HG03520 (cell line): ENCODE results near the gene ZNF280A.

Experiments
- ATAC-seq: cut with Tn5 transposase; IDR thresholded peaks from one replicate; pipeline ENCODE4 v1.9.1; 2021; ENCODE audit warnings: mild to moderate bottlenecking, moderate library complexity; ENCODE audit not compliant: unreplicated experiment

ZNF280A gene

GRCh38 chr22:22520020-22520656 lies at the start of gene ZNF280A:
Gene ZNF280A (minus strand): TSS chr22:22520270. CDS start chr22:22515630, 4,640 bp downstream.
- no peak for ATAC-seq

- no peak for ATAC-seq
These were observed 49.1 kb upstream of the ZNF280A start for GRCh38 chr22:22569218-22569617.

GRCh38 chr22:22565981-22566380 lies 45.9 kb upstream of the ZNF280A start:
- ATAC-seq, result no peak

GRCh38 chr22:22558972-22559603 lies 39.0 kb upstream of the ZNF280A start, which contains the start of gene PRAME:
Gene PRAME (minus strand): TSS chr22:22559265. CDS start chr22:22556832, 2,433 bp downstream.
- no peak for ATAC-seq

- no peak for ATAC-seq
These were observed 38.3 kb upstream of the ZNF280A start for GRCh38 chr22:22558071-22558971.

- no peak for ATAC-seq
These were observed 37.2 kb upstream of the ZNF280A start for GRCh38 chr22:22556995-22557925.

- ATAC-seq, result no peak
These were observed 36.5 kb upstream of the ZNF280A start for GRCh38 chr22:22556578-22556977.

GRCh38 chr22:22555596-22555995 lies 35.5 kb upstream of the ZNF280A start:
- no peak for ATAC-seq

GRCh38 chr22:22554587-22555284 lies 34.7 kb upstream of the ZNF280A start:
- no peak for ATAC-seq

- ATAC-seq, result no peak
These were observed 33.9 kb upstream of the ZNF280A start for GRCh38 chr22:22553735-22554586.

- no peak for ATAC-seq
These were observed 33.1 kb upstream of the ZNF280A start for GRCh38 chr22:22553141-22553540.

- ATAC-seq, result no peak
These were observed 32.6 kb upstream of the ZNF280A start for GRCh38 chr22:22552630-22553029.

GRCh38 chr22:22550789-22551434 lies 30.8 kb upstream of the ZNF280A start:
- no peak for ATAC-seq

- ATAC-seq, result no peak
These were observed 28.8 kb upstream of the ZNF280A start for GRCh38 chr22:22548910-22549309.

- ATAC-seq, result no peak
These were observed 28.2 kb upstream of the ZNF280A start for GRCh38 chr22:22548317-22548716.

- no peak for ATAC-seq
These were observed 27.7 kb upstream of the ZNF280A start for GRCh38 chr22:22547692-22548300.

- no peak for ATAC-seq
These were observed 27.2 kb upstream of the ZNF280A start for GRCh38 chr22:22547226-22547625.

GRCh38 chr22:22546490-22546889 lies 26.4 kb upstream of the ZNF280A start:
- no peak for ATAC-seq
